SU-DHL-6 (cell line): ENCODE data around the gene ASTN2.
A peak's percentile ranks its signal among the peaks of the same experiment; 100 is the strongest.

ENCODE experiments used
- H2AFZ ChIP-seq: fragments of 200-600 bp; sonication (generic); 2 replicates; pipeline ENCODE4 v1.6.1; 2014; ENCODE audit warnings: low read depth, mild to moderate bottlenecking, moderate library complexity, mixed read lengths, antibody characterized with exemption, low read length; ENCODE audit not compliant: severe bottlenecking
- H3F3A ChIP-seq: fragments of 200-600 bp; shearing (Covaris generic); 2 replicates; pipeline ENCODE4 v1.6.0; 2016; ENCODE audit warnings: antibody characterized with exemption, mild to moderate bottlenecking; ENCODE audit not compliant: insufficient read depth
- H3K27ac ChIP-seq: fragments of 200-600 bp; sonication (generic); 2 replicates; pipeline ENCODE4 v1.5.1; 2016; ENCODE audit warnings: low read depth, mild to moderate bottlenecking, low read length, moderate library complexity, mixed read lengths
- H3K27me3 ChIP-seq: fragments of 200-600 bp; sonication (generic), shearing (Covaris generic); 2 replicates; pipeline ENCODE4 v1.6.0; 2014; ENCODE audit warnings: mild to moderate bottlenecking, low read length
- H3K36me3 ChIP-seq: fragments of 200-600 bp; sonication (generic); 2 replicates; pipeline ENCODE4 v1.6.1; 2014; ENCODE audit warnings: mild to moderate bottlenecking, low read length, mixed read lengths
- H3K4me2 ChIP-seq: fragments of 300-600, 200-600 bp; shearing (Covaris generic), sonication (generic); 2 replicates; pipeline ENCODE4 v1.6.0; 2014; ENCODE audit warnings: low read length, low read depth, mild to moderate bottlenecking; ENCODE audit not compliant: poor library complexity, severe bottlenecking
- H3K4me3 ChIP-seq: fragments of 200-600 bp; sonication (generic); 2 replicates; pipeline ENCODE4 v1.5.1; 2014; ENCODE audit warnings: antibody characterized with exemption, low read length, mild to moderate bottlenecking, mixed read lengths; ENCODE audit not compliant: insufficient read depth, poor library complexity, severe bottlenecking
- H3K79me2 ChIP-seq: fragments of 200-600 bp; sonication (generic); 2 replicates; pipeline ENCODE4 v1.6.1; 2014; ENCODE audit warnings: mild to moderate bottlenecking, low read length, moderate library complexity; ENCODE audit not compliant: insufficient read depth
- H3K9ac ChIP-seq: fragments of 200-600 bp; sonication (generic); 2 replicates; pipeline ENCODE4 v1.7.0; 2014; ENCODE audit warnings: mild to moderate bottlenecking, low read length
- H3K9me2 ChIP-seq: fragments of 200-600 bp; sonication (generic); replicated peaks from 2 replicates; pipeline ENCODE4 v1.6.1; 2014; ENCODE audit warnings: low read length; ENCODE audit not compliant: insufficient read depth
- H3K9me3 ChIP-seq: fragments of 200-600 bp; sonication (generic); 2 replicates; pipeline ENCODE4 v1.6.1; 2014; ENCODE audit warnings: low read length, mixed read lengths; ENCODE audit not compliant: insufficient read depth
- H4K20me1 ChIP-seq: fragments of 200-600 bp; sonication (generic); 2 replicates; pipeline ENCODE4 v1.6.1; 2014; ENCODE audit warnings: low read depth, mild to moderate bottlenecking, antibody characterized with exemption, low read length, moderate library complexity, mixed read lengths
- CTCF ChIP-seq: fragments of 200-600 bp; sonication (generic); IDR thresholded peaks from one replicate; pipeline ENCODE4 v1.5.1; 2017; ENCODE audit warnings: antibody characterized with exemption, mild to moderate bottlenecking, low read length, moderate library complexity; ENCODE audit not compliant: insufficient read depth, poor library complexity, severe bottlenecking
- EZH2phosphoT487 ChIP-seq: fragments of 200-600 bp; sonication (generic), shearing (Covaris generic); conservative IDR thresholded peaks from 2 replicates; pipeline ENCODE4 v1.6.1; 2018; ENCODE audit warnings: mild to moderate bottlenecking, antibody characterized with exemption, low read length, moderate library complexity, mixed read lengths

The ASTN2 gene

GRCh38 chr9:116686135-116686534 is 728.7 kb downstream of the ASTN2 start:
- H3K9me2 ChIP-seq, result no peaks in the 10 kb centered on the region
- no peak overlapping the region for H3K27ac ChIP-seq
- H3F3A ChIP-seq, result no peaks in the 10 kb centered on the region
- H3K27me3 ChIP-seq, result no peaks in the 10 kb centered on the region
- no peaks in the 10 kb centered on the region for H3K36me3 ChIP-seq
- H3K4me2 ChIP-seq, result peak overlapping the region; percentile 68
- H3K79me2 ChIP-seq, result peaks cover 37% of the 10 kb centered on the region
- H3K9me3 ChIP-seq, result peaks cover 4% of the 10 kb centered on the region; the same call in 1 of the 2 replicates
- H3K4me3 ChIP-seq, result peak overlapping the region; percentile 94
- H2AFZ ChIP-seq, result peak overlapping the region; percentile 77
- H3K9ac ChIP-seq, result peak overlapping the region; percentile 61
- no peaks in the 10 kb centered on the region for H4K20me1 ChIP-seq
- TF ChIP-seq CTCF (no peak), EZH2phosphoT487 (no peak)

GRCh38 chr9:116685166-116685565 is 729.7 kb downstream of the ASTN2 start:
- Histone ChIP-seq H2AFZ (no peak overlapping the region), H4K20me1 (no peaks in the 10 kb centered on the region), H3K27ac (no peak overlapping the region), H3K4me2 (no peak overlapping the region), H3K79me2 (peaks cover 28% of the 10 kb centered on the region), H3K9me2 (no peaks in the 10 kb centered on the region), H3K9me3 (peaks cover 4% of the 10 kb centered on the region; the same call in 1 of the 2 replicates), H3K9ac (no peak overlapping the region), H3K36me3 (no peaks in the 10 kb centered on the region), H3F3A (no peaks in the 10 kb centered on the region), H3K27me3 (no peaks in the 10 kb centered on the region), H3K4me3 (no peak overlapping the region)
- no peak for TF ChIP-seq EZH2phosphoT487
- no peak for TF ChIP-seq CTCF

- Histone ChIP-seq H3K9ac (no peak overlapping the region), H3K27ac (no peak overlapping the region), H2AFZ (no peak overlapping the region), H4K20me1 (no peaks in the 10 kb centered on the region), H3K4me2 (no peak overlapping the region), H3K4me3 (no peak overlapping the region), H3K9me3 (peaks cover 4% of the 10 kb centered on the region; the same call in 1 of the 2 replicates), H3K9me2 (no peaks in the 10 kb centered on the region), H3K79me2 (peaks cover 11% of the 10 kb centered on the region), H3F3A (no peaks in the 10 kb centered on the region), H3K36me3 (no peaks in the 10 kb centered on the region), H3K27me3 (no peaks in the 10 kb centered on the region)
- TF ChIP-seq CTCF (no peak), EZH2phosphoT487 (no peak)
Observed at GRCh38 chr9:116683535-116683934, 731.3 kb downstream of the ASTN2 start.
